HK-2 (cell line): Measurements from ENCODE around the gene CELSR2.
"Not testable (repeated sequence)": the region's sequence is repeated elsewhere in the genome, so short reads cannot be mapped to it uniquely, and the experiment has no call there.

Experiments
- DNase-seq: peaks from one replicate; pipeline ENCODE4 v3.0.0-alpha.2; 2018; ENCODE audit not compliant: unreplicated experiment

Gene CELSR2

GRCh38 chr1:109279615-109280278, 30.4 kb downstream of the CELSR2 start:
- no peak for DNase-seq

DNA sequence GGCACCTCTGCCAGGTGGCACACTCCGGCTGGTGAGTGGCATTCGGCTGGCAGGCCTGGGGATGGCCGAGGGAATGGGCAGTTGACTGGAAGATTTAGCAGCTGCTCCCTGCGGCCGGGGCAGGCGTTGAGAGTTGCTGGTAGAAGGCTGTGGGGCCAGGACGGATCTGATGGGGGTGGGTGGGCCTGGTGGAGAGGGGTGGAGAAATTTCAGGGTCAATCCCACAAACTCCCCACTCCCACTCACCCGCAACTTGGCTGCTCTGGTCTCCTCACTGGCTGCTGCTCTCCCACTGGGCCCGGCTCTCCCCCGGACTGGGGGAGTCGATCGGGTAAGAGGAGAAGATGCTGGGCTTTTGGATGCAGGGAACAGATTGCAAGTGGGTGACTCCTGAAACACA, 31.5 kb downstream of the CELSR2 start:
- DNase-seq, result no peak

DNA sequence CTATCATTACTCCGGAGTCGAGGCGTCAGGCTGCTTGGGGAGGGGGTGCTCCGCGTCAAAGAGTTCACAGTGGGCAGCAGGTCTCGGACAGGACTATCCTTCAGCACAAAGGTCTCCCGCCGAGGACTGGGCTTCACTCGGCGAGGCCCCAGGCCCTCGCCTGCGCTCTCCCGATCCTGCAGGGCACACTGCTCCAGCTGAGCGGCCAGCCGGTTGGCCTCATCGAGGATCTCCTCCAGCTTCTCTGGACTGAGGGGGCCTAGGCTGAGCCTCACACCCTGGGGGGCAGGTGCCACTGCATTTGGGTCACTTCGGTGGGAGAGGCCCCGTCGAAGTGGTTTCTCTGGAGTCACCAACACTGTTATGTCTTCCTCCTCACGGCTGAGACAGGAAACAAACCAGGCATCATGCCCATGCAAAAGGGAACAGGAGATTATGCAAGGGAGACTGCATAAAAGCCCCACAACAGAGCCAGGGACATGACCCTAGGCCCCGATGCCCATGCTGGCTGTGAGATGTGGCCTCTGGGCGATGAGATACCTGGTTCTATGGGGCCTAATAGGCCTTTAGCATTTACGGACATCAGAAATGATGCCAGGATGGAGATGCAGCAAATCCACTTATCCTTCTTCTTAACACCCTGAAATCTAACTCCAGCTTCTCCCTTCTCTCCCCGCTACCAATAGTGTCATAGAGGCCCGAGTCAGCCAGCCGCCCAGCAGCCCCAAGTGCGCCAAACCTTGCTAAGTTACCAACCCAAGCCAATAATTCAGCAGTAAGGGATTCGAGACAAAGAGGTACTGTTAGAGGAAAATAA, 32.5 kb downstream of the CELSR2 start:
- no peak for DNase-seq

DNA sequence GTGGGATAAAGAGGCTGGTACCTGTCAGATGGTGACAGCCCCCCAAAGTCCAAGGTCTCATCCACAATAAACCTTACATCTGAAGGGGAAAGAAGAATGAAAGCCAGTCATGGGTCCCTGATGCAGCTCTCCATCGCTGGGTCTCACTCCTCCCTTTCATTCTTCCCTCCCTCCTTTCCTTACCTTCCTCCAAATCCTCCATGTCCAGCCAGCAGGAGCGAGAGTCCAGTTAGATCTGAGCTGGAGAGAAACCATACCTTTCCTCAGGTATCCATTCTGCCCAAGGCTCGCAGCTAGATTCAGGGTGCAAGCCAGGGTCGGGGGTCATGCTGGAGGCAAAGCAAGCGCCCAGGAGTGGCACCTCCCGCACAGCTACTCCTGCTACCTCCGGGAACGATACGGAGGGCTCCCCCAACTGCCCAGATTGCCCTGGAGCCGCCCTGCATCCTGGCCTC, 33.2 kb downstream of the CELSR2 start:
- no peak for DNase-seq

DNA sequence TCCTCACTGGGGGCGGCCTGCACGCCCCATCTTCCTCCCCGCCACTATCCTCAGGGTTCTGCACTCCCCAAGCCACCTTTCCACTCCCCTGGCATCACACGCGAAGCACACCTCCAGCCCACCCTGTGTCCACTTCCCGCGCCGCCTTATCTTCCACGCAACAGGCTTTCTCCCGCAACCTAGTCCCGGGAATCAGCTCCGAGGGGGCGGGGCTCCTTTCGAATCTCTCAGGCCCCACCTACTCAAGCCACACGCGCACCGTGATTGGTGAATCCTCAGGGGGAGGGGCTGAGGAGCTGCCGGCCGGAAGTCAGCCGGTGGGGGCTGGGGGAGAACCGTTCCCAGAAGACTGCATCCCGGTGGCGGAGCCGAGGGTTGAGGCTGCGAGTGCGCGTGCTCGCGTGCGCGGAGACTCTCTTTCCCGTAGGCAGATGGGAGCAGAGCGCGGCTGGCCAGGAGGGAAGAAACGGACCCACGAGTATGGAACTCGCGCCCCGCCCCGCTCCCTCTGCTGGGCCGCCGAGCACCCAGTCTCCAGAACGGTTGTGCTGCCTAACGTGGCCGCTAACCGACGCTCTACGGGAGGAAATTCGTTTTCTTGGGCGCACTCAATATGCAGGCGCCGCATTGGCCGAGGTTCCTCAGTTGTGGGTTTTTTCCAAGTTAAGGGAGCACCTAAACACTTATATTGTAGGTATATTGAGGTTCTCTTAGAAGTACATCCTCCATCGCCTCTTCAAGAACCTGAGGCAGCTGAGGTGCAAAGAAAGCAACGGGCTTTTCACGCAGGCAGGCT, 33.8 kb downstream of the CELSR2 start, which contains the start of gene PSRC1:
Gene PSRC1 (minus strand): TSS at position 194 of the 796 bp plus-strand sequence.
- DNase-seq, result peak; percentile 97

DNA sequence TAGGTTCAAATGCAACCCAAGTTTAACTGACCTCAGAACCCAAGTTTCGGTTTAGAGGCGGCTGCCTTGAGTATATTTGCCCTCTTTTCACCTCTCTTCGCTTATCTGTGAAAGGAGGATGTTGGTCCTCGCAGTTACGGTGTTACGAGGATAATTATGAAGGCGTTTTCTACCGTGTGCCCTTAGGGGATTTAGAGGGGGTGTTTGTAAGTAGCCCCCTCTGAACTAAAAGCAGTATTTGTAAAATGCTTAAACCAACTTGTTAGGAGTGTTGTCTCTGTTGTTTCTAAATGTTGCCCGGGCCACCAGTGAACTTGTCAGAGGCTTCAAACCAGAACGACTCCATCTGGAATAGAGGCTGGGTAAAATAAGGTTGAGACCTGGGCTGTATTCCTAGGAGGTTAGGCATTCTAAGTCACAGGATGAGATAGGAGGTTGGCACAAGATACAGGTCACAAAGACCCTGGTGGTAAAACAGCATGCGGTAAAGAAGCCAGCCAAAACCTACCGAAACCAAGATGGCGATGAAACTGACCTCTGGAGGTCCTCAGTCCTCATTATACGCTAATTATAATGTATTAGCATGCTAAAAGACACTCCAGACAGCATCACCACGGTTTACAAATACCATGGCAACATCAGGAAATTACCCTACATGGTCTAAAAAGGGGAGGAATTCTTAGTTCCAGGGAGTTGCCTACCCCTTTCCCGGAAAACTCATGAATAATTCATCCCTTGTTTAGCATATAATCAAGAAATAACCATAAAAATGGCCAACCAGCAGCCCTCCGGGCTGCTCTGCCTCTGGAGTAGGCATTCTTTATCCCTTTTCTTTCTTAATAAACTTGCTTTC, 34.6 kb downstream of the CELSR2 start:
- DNase-seq, result no peak

GRCh38 chr1:109286762-109287161, 37.4 kb downstream of the CELSR2 start:
- DNase-seq, result not testable (repeated sequence)

- DNase-seq, result no peak
These were observed 40.8 kb downstream of the CELSR2 start for GRCh38 chr1:109290137-109290536.

- DNase-seq, result no peak
These were observed 41.7 kb downstream of the CELSR2 start for GRCh38 chr1:109290998-109291397.

GRCh38 chr1:109292364-109292763, 43.0 kb downstream of the CELSR2 start:
- no peak for DNase-seq

DNA sequence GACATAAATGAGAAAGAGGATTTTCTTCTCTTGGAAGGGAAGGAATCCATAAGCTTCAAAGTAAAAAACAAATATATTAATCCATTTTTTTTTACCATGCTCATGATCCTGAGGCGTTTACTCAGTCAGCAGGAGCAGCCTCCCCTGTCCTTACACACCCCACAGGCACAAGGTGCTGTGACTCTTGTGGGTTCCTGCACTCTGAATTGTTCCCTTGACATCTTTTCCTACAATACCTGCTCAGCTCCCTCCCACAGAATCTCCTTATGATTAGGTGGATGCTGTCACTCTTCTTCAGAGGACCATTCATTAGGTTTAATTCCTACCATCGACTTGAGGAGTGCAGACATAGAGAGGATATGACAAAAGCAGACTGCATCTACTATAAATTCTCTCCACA, 43.7 kb downstream of the CELSR2 start:
- no peak for DNase-seq

DNA sequence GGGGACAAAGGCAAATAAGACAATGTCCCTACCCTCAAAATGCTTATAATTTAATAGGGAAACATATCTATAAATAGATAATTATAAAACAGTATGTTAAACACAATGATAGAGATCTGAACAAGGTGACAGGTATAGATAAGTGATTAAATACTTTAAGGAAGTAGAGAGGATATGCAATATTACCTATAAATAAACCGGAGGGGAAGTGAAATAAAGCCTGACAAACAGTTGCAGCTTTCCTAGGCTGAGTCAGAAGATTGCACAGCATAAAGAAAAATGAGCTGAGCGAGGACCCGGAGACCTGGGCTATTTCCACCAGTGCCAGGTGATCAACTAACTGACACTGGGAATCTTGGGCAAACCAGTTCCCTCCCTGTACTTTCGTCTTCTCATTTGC, 45.1 kb downstream of the CELSR2 start:
- no peak for DNase-seq

DNA sequence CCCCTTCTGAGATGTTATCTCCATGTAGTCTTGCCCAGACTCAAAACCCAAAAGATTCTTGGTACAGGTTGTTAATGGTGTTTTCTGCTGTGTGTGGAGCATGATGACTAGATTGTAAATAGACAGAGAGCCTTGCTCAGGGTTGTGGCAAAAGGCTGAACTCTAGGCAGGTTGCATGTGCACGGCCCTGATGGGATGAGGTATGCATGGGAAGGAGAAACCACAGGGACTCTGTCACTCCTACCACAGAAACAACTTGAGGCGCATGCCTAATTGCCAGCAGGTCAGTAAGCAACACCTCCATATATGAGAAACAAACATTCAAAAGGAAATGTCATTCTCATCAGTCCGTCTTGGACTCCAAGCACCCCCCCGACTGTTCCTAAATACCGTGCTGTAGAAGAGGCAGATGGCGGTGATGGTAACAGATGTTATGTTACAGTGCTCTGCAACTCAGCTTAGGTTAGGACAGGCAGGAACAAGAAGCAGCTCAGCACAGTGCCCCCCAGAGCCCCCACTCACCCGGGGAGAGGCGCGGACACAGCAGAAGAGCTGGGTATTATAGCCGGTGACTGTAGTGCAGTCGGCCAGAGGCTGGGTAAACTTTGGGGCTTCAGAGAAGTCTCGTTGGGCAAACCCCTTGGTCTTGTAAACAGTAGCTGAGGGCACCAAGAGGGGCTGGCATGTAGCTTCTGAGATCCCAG, 46.5 kb downstream of the CELSR2 start:
- DNase-seq, result no peak

- DNase-seq, result no peak
These were observed 47.4 kb downstream of the CELSR2 start for GRCh38 chr1:109296782-109297181.

- DNase-seq, result no peak
These were observed 49.6 kb downstream of the CELSR2 start for GRCh38 chr1:109298666-109299557.

DNA sequence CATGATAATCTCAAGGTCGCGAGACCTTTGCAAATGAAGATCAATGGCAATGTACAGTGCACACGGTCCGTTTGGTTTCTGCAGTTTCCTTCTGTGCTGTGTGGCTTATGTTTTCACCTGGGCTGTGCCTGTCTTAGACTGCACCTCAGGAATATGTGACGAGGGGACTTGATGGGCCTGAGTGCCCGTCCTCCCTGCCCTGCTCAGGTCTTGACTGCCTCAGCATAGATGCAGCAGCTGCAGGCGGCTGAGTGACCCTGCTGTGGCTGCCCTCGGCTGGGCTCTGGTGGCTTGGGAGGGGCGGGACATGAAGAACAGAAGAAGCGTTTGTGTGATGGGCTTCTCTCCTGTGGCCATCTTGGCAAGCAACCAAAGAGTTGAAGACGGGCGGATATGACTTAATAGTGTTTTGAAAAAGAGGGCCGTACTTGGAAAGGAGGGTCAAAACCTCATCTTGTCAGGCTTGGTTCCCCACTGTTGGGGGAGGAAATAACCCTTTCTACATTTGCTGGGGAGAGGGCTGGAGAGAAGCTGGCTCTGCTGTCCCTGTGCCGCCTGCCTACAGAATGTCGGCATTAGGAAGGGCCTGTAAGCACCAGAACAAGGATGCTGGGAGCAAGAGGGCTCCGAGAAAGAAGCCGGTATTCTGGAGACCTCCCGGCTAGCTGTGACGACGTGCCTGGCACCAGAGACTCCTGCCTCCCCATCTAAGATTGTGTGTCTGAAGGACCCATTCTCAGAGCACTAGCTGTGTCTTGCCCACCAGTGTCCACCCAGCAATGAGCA, 50.4 kb downstream of the CELSR2 start:
- no peak for DNase-seq

GRCh38 chr1:109300650-109301151, 51.4 kb downstream of the CELSR2 start:
- DNase-seq, result no peak

- DNase-seq, result no peak
These were observed 52.5 kb downstream of the CELSR2 start for GRCh38 chr1:109301874-109302273.
